Measurements from ENCODE around the gene VPS37B.

Gene VPS37B

DNA sequence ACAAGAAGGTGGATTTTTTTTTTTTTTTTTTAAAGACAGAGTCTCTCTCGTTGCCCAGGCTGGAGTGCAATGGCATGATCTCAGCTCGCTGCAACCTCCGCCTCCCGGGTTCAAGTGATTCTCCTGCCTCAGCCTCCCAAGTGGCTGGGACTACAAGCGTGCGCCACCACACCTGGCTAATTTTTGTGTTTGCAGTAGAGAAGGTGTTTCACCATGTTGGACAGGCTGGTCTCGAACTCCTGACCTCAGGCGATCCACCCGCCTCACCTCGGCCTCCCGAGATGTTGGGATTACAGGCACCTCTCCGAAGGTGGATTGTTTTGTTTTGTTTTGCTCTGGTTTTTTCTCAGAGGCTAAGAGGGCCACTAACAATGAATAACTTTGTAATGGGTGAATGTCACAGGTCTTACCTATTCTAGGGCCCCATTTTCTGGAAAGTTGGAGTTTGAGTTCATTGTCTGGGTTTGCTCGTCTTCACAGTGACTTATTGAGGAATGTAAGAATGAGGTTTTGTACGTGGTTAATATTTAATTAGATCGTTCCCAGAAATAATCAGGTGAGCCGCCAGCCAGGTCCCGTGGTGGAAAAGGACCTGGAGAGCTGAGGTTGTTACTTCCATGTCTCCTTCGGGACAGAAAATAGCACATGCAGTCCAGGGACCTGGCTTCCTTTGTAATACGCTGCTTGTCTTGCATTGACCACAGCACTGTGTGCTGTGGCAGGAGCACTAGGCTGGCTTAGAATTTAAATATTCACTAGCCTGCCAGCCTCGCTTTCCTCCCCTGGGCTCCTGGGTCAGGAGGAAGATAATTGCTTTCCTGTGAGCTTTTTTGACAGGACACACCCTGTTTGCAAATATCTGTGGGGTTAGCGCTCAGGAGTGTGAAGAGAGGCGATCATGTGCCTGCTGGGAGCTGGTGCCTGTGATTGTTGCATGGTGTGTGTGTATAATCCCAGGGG, 58.3 kb downstream of the VPS37B start:
- no peak for FAIRE-seq

DNA sequence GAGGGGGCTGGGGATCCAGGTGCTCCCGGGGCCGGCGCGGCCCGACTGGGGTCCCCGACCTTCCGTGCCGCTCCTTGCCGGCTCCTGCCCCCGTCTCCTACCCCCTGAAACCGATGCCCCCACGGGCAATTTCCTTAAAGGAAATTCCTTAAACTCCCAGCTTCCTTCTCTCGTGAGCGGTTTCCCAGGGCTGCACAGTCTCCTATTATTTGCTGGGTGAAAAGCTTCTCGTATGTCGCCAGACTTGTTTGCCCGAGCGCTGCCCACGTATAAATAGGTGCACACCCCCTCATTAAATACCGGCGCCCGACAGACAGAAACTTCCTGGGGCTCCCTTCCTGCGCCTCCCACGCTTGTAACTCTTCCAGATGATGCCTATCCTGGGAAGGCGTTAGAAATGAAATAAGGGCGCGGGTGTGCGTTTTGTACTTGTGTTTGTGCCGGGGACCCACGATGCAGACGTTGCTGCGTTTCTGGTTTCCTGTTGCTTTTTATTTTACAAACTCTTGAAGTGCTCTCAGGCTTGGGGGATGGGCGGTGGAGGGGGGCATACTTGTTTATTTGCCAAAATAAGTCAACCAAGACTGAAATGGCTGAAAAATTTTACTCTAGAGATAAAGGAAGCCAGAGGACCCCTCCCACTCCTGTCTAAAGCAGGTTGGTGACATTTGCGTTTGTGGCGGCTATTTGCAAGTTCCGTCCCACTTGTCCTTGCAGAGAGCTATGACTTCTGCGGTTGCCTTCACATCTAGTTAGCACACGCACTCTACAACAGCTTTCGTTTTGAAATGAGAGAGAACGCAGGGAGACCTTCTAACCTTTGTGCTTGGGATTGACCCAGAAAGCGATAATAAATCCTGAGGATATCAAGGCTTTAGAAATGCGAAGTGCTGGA, 59.6 kb downstream of the VPS37B start:
- no peak for FAIRE-seq

GRCh38 chr12:122835750-122836026, 60.2 kb downstream of the VPS37B start:
- FAIRE-seq: no peak

DNA sequence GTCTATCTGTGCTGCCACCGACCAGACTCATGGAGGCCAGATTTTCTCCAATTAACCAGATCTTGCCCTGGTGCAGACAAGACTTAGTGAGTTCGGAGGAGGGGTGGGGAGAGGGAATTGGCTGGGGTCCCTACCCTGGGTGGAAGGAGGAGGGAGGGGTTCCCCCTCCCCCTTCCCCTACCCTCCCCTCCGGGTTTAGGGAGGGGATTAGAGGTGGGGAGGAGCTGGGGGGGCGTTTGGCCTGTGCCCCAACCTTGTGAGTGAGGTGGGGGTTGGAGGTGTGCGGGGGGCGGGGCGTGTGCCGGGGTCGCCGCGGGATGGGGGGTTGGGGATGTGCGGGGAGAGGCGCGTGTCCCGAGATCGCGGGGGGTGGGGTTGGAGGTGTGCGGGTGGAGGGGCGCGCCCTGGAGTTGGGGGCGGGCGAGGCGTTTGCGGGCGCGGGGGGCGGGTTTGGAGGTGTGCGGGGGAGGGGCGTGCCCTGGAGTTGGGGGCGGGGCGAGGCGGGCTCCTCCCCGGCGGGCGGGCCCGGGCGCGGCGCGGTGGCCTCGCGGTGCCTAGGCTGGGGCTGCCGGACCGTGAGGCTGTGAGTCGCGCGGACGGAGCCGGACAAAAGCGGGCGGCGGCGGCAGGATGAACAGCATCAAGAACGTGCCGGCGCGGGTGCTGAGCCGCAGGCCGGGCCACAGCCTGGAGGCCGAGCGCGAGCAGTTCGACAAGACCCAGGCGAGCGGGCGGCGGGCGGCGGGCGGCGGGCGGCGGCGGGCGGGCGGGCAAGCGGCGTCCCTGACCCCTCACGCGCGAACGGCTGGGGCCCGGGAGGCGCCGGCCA, 60.8 kb downstream of the VPS37B start, which contains the start of gene HIP1R:
Gene HIP1R (plus strand): TSS at position 537 of the 829 bp plus-strand sequence. CDS start 94 bp downstream, at position 631.
- no peak for FAIRE-seq

GRCh38 chr12:122834104-122834920, 61.6 kb downstream of the VPS37B start:
- no peak for FAIRE-seq

GRCh38 chr12:122830517-122831214, 65.3 kb downstream of the VPS37B start:
- FAIRE-seq: no peak

- FAIRE-seq: no peak
Measured at GRCh38 chr12:122827258-122827657, 68.7 kb downstream of the VPS37B start.

- FAIRE-seq: peak; percentile 92
Measured at GRCh38 chr12:122825773-122826724, 69.9 kb downstream of the VPS37B start.

- peak; percentile 47 for FAIRE-seq
Measured at GRCh38 chr12:122823429-122823828, 72.5 kb downstream of the VPS37B start.

DNA sequence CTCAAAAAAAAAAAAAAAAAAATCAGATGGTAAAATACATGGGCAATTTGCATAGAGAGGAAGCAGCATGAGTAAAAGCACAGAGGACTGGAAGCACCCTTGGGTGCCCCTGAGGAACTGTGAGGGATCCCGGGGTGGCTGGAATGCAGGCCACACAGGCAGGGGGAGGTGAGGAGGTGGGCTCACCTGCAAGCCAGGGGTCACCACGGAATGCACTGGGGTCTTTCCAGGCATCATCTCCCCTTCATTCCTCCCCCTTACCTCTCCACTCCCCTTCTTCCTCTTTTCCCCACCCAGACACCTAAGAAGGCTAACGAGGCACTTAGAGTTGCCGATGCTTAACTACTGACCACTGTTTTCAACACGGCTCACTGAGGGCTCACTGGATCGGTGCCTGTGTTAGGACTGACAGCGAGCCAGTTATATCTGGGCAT, 75.1 kb downstream of the VPS37B start:
- no peak for FAIRE-seq

DNA sequence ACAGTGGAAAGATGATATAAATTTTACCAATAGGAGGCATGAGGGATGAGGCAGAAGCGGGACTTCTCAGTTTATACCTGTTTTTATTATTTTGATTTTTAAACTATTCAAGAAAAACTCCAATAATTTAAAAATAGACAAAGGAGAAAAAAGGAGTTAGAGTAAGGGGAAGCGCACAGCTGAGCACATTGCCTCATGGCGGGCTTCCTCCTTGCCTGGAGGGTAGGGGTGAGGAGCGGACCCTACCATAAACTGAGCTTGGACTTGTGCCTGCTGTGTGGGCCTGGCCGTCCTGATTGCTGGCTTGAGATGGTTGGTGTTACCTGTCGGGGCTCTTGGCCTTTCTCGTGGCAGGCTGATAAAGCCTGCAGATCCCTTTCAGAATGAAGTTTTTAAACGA, 75.8 kb downstream of the VPS37B start:
- FAIRE-seq: no peak

- FAIRE-seq: peak; percentile 61
Measured at GRCh38 chr12:122819209-122819785, 76.6 kb downstream of the VPS37B start.

All from islet of Langerhans (tissue), 1 donor.